Panc1 (cell line): Measurements from ENCODE around the gene AP1AR. TPM values are rescaled to one million over a fixed set of nuclear protein-coding genes. Genes with fewer than 3 reads are reported as not detected.

Experiments
- ATAC-seq: fragments of 200-7000 bp; cut with Tn5 transposase; 2 replicates; pipeline ENCODE4 v1.9.1; 2020; ENCODE audit warnings: mild to moderate bottlenecking, moderate library complexity
- BruUV-seq: library from RNA; stranded (reverse); fragments of 400-500 nt; replicated peaks from 2 replicates; lab custom pipeline; 2021; lab: Mats Ljungman, UMichigan
- CTCF ChIA-PET: fragments of 300-600 bp; sonication (Branson Sonifier 250); formaldehyde crosslinking; loops from one replicate; lab custom pipeline; 2022; ENCODE audit warnings: antibody characterized with exemption; lab: Charles Lee
- POLR2A ChIA-PET: fragments of 300-600 bp; sonication (Branson Sonifier 250); formaldehyde crosslinking; loops from one replicate; lab custom pipeline; 2022; ENCODE audit warnings: antibody characterized with exemption; lab: Charles Lee
- DNase-seq: peaks from one replicate; pipeline ENCODE4 v3.0.0-alpha.2; 2010; ENCODE audit warnings: low read depth, low spot score
- H3K27ac ChIP-seq: 2 replicates; pipeline ENCODE4 v1.5.1; 2011; ENCODE audit warnings: mild to moderate bottlenecking, low read length, inconsistent platforms
- H3K27me3 ChIP-seq: fragments of 200-500 bp; sonication (Bioruptor generic); 2 replicates; pipeline ENCODE4 v1.6.0; 2014; ENCODE audit warnings: low read length, inconsistent platforms; ENCODE audit not compliant: control insufficient read depth, insufficient read depth
- H3K36me3 ChIP-seq: fragments of 200-500 bp; sonication (Bioruptor generic); 2 replicates; pipeline ENCODE4 v1.5.1; 2014; ENCODE audit warnings: inconsistent platforms, mild to moderate bottlenecking, low read length, moderate library complexity; ENCODE audit not compliant: control insufficient read depth, insufficient read depth
- H3K4me1 ChIP-seq: 2 replicates; pipeline ENCODE4 v1.5.1; 2011; ENCODE audit warnings: inconsistent platforms, mild to moderate bottlenecking, low read length, moderate library complexity; ENCODE audit not compliant: control insufficient read depth, insufficient read depth
- H3K4me3 ChIP-seq, 2 experiments: 2 replicates each; pipeline ENCODE4 v1.5.1; 2011 to 2012; ENCODE audit warnings: low read depth in 2 of 2, low read length in 2 of 2, mild to moderate bottlenecking in 2 of 2, inconsistent platforms in 1 of 2, moderate library complexity in 1 of 2
- H3K9me3 ChIP-seq: fragments of 200-500 bp; sonication (Bioruptor generic); 2 replicates; pipeline ENCODE4 v1.5.1; 2014; ENCODE audit warnings: low read depth, mild to moderate bottlenecking, inconsistent platforms, low read length, moderate library complexity; ENCODE audit not compliant: control insufficient read depth, insufficient read depth
- POLR2AphosphoS5 ChIP-seq: IDR thresholded peaks from 2 replicates; pipeline ENCODE4 v1.6.1; 2012; ENCODE audit warnings: mild to moderate bottlenecking, low read depth, low read length, moderate library complexity
- SIN3A ChIP-seq: IDR thresholded peaks from 2 replicates; pipeline ENCODE4 v1.6.1; 2012; ENCODE audit warnings: low read depth, mild to moderate bottlenecking, low read length, moderate library complexity, borderline replicate concordance; ENCODE audit not compliant: insufficient read depth
- TCF7L2 ChIP-seq: IDR thresholded peaks from 2 replicates; pipeline ENCODE4 v1.6.1; 2011; ENCODE audit warnings: mild to moderate bottlenecking, low read depth, low read length, inconsistent platforms
- in situ Hi-C: cut with HindIII; loops from 2 replicates; pipeline ENCODE4 v1.10.0; 2016; ENCODE audit warnings: low sequenced_read_pairs, low pct_unique_long_range_greater_than_20kb
- intact Hi-C: fragments of 100-400 bp; cut with micrococcal nuclease; formaldehyde crosslinking; loops from one replicate; pipeline ENCODE4 v1.10.0; 2022; ENCODE audit not compliant: unreplicated experiment
- total RNA-seq: library from RNA; stranded (reverse); gene quantifications from one replicate; pipeline ENCODE4 v1.2.1, GENCODE V29; 2021; ENCODE audit not compliant: unreplicated experiment
- TF ChIP-seq, protein P1 (sequence below): fragments of 450-650 bp; IDR thresholded peaks from 2 replicates; pipeline ENCODE4 v1.5.1; 2017; ENCODE audit warnings: mild to moderate bottlenecking
- TF ChIP-seq, protein P2 (sequence below), 2 experiments: IDR thresholded peaks; 2 replicates each; pipeline ENCODE4 v1.6.1; 2011 to 2012; ENCODE audit warnings: low read depth in 2 of 2, control low read depth in 1 of 2, low read length in 1 of 2, mild to moderate bottlenecking in 1 of 2, moderate library complexity in 1 of 2; ENCODE audit not compliant: insufficient read depth in 1 of 2

The AP1AR gene
- total RNA-seq, 1 experiment from 2014 or later = 18.9 TPM

DNA sequence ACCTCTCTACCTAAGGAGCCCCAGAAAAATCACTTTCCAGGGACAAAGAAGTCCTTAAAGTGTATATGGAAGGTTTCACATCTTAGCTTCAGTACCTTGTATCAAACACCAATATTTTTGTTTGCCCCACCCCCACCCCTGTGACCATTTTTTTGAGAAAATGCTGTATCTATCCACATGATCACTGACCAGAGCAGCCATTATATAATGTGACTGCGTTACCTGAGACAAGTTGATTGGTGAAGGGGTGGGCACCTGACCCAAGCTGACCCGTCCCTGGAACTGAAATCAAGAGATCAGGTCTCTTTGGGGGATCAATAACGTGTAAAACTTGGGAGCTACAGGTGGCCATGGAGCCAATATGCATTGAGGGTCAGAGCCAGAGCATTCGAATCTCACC is 43.4 kb downstream of the AP1AR start:
- H3K4me1 ChIP-seq = no peaks in the 10 kb centered on the region
- ChIA-PET CTCF (no interaction called here), POLR2A (interaction anchor here (0.5 kb wide), 1 partner anchor 51 kb away, joined by 3 read pairs; no protein-coding TSS in a partner anchor)
- H3K27me3 ChIP-seq = no peaks in the 10 kb centered on the region
- BruUV-seq = no TSS peak
- H3K36me3 ChIP-seq = no peaks in the 10 kb centered on the region; the same call in 1 of the 2 replicates
- DNase-seq = no peak
- no peaks in the 10 kb centered on the region for H3K9me3 ChIP-seq
- H3K27ac ChIP-seq = no peak overlapping the region
- in situ Hi-C loops (no loop called here), intact Hi-C loops (no loop called here)
- ATAC-seq = no peak
- TF ChIP-seq, protein P1, sequence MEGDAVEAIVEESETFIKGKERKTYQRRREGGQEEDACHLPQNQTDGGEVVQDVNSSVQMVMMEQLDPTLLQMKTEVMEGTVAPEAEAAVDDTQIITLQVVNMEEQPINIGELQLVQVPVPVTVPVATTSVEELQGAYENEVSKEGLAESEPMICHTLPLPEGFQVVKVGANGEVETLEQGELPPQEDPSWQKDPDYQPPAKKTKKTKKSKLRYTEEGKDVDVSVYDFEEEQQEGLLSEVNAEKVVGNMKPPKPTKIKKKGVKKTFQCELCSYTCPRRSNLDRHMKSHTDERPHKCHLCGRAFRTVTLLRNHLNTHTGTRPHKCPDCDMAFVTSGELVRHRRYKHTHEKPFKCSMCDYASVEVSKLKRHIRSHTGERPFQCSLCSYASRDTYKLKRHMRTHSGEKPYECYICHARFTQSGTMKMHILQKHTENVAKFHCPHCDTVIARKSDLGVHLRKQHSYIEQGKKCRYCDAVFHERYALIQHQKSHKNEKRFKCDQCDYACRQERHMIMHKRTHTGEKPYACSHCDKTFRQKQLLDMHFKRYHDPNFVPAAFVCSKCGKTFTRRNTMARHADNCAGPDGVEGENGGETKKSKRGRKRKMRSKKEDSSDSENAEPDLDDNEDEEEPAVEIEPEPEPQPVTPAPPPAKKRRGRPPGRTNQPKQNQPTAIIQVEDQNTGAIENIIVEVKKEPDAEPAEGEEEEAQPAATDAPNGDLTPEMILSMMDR = no peak
- TF ChIP-seq, protein P2, sequence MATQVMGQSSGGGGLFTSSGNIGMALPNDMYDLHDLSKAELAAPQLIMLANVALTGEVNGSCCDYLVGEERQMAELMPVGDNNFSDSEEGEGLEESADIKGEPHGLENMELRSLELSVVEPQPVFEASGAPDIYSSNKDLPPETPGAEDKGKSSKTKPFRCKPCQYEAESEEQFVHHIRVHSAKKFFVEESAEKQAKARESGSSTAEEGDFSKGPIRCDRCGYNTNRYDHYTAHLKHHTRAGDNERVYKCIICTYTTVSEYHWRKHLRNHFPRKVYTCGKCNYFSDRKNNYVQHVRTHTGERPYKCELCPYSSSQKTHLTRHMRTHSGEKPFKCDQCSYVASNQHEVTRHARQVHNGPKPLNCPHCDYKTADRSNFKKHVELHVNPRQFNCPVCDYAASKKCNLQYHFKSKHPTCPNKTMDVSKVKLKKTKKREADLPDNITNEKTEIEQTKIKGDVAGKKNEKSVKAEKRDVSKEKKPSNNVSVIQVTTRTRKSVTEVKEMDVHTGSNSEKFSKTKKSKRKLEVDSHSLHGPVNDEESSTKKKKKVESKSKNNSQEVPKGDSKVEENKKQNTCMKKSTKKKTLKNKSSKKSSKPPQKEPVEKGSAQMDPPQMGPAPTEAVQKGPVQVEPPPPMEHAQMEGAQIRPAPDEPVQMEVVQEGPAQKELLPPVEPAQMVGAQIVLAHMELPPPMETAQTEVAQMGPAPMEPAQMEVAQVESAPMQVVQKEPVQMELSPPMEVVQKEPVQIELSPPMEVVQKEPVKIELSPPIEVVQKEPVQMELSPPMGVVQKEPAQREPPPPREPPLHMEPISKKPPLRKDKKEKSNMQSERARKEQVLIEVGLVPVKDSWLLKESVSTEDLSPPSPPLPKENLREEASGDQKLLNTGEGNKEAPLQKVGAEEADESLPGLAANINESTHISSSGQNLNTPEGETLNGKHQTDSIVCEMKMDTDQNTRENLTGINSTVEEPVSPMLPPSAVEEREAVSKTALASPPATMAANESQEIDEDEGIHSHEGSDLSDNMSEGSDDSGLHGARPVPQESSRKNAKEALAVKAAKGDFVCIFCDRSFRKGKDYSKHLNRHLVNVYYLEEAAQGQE (IDR thresholded peaks at IDR 0.05; ENCODE audit: insufficient read depth in 1 of 2, low read depth in 2 of 2, low read length in 1 of 2) = no peak
- TF ChIP-seq SIN3A = no peak
- TF ChIP-seq TCF7L2 = no peak
- no peak for TF ChIP-seq POLR2AphosphoS5
- no peak overlapping the region for H3K4me3 ChIP-seq

DNA sequence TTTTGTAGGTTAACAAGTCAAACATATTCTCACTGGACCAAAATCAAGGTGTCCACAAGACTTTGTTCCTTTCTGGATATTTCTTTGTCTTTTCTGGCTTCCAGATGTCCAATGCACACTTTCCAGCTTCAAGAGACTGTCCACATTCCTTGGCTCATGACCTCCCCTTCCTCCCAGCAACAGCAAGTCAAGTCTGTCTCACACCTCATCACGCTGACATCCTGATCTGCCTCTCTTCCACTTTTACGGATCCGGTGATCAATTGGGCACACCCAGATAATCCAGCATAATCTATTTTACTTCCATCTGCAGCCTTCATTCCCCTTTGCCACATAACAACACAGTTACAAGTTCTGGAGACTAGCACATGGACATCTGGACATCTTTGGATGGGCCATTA is 44.5 kb downstream of the AP1AR start:
- H3K9me3 ChIP-seq = no peaks in the 10 kb centered on the region
- ChIA-PET CTCF (no interaction called here), POLR2A (no interaction called here)
- BruUV-seq = no TSS peak
- in situ Hi-C loops = no loop called here
- H3K27ac ChIP-seq = no peak overlapping the region
- H3K4me1 ChIP-seq = no peaks in the 10 kb centered on the region
- TF ChIP-seq SIN3A (no peak), POLR2AphosphoS5 (no peak), TCF7L2 (no peak)
- TF ChIP-seq, protein P2 (IDR thresholded peaks at IDR 0.05; ENCODE audit: insufficient read depth in 1 of 2, low read depth in 2 of 2, low read length in 1 of 2) = no peak
- TF ChIP-seq, protein P1 = no peak
- no peak for DNase-seq
- H3K27me3 ChIP-seq = no peaks in the 10 kb centered on the region
- no peak overlapping the region for H3K4me3 ChIP-seq
- ATAC-seq = no peak
- intact Hi-C loops = no loop called here
- no peaks in the 10 kb centered on the region; the same call in 1 of the 2 replicates for H3K36me3 ChIP-seq
